Parathyroid adenoma (tissue), 2 donors: ENCODE measurements around the gene ZSCAN25.

Source experiments
- H2AFZ ChIP-seq: fragments of 300-600 bp; sonication (generic); one replicate; pipeline ENCODE4 v1.7.0; 2017; ENCODE audit warnings: antibody characterized with exemption, mild to moderate bottlenecking
- H3K27ac ChIP-seq: fragments of 300-600 bp; sonication (generic); one replicate; pipeline ENCODE4 v1.7.0; 2017
- H3K27me3 ChIP-seq: fragments of 300-600 bp; sonication (generic); one replicate; pipeline ENCODE4 v1.7.0; 2017; ENCODE audit warnings: low read length; ENCODE audit not compliant: control insufficient read depth, insufficient read depth
- H3K36me3 ChIP-seq: fragments of 300-600 bp; sonication (generic); one replicate; pipeline ENCODE4 v1.7.0; 2017; ENCODE audit warnings: low read length; ENCODE audit not compliant: control insufficient read depth, insufficient read depth
- H3K4me1 ChIP-seq: fragments of 300-600 bp; sonication (generic); one replicate; pipeline ENCODE4 v1.7.0; 2017; ENCODE audit warnings: control low read depth
- H3K4me2 ChIP-seq: fragments of 300-600 bp; sonication (generic); one replicate; pipeline ENCODE4 v1.7.0; 2017; ENCODE audit warnings: low read length
- H3K4me3 ChIP-seq: fragments of 300-600 bp; sonication (generic); one replicate; pipeline ENCODE4 v1.7.0; 2017; ENCODE audit warnings: low read depth, low read length
- H3K79me2 ChIP-seq: fragments of 300-600 bp; sonication (generic); one replicate; pipeline ENCODE4 v1.7.0; 2017; ENCODE audit warnings: control low read depth
- H3K9ac ChIP-seq: fragments of 300-600 bp; sonication (generic); one replicate; pipeline ENCODE4 v1.7.0; 2017; ENCODE audit warnings: mild to moderate bottlenecking
- H3K9me3 ChIP-seq: fragments of 300-600 bp; sonication (generic); one replicate; pipeline ENCODE4 v1.7.0; 2017; ENCODE audit warnings: low read length; ENCODE audit not compliant: control insufficient read depth
- TF ChIP-seq, protein P1 (sequence below): fragments of 300-600 bp; sonication (generic); IDR thresholded peaks from one replicate; pipeline ENCODE4 v1.7.0; 2017; ENCODE audit warnings: antibody characterized with exemption, mild to moderate bottlenecking
- donor health status: primary hyperparathyroidism.

ZSCAN25 gene

GRCh38 chr7:99623091-99623693, 6.4 kb downstream of the ZSCAN25 start:
- TF ChIP-seq, protein P1, sequence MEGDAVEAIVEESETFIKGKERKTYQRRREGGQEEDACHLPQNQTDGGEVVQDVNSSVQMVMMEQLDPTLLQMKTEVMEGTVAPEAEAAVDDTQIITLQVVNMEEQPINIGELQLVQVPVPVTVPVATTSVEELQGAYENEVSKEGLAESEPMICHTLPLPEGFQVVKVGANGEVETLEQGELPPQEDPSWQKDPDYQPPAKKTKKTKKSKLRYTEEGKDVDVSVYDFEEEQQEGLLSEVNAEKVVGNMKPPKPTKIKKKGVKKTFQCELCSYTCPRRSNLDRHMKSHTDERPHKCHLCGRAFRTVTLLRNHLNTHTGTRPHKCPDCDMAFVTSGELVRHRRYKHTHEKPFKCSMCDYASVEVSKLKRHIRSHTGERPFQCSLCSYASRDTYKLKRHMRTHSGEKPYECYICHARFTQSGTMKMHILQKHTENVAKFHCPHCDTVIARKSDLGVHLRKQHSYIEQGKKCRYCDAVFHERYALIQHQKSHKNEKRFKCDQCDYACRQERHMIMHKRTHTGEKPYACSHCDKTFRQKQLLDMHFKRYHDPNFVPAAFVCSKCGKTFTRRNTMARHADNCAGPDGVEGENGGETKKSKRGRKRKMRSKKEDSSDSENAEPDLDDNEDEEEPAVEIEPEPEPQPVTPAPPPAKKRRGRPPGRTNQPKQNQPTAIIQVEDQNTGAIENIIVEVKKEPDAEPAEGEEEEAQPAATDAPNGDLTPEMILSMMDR = no peak
- Histone ChIP-seq H3K4me2 (no peak overlapping the region), H2AFZ (no peak overlapping the region), H3K36me3 (no peaks in the 10 kb centered on the region), H3K79me2 (peaks cover 5% of the 10 kb centered on the region), H3K27ac (no peak overlapping the region), H3K4me3 (no peak overlapping the region), H3K9ac (no peak overlapping the region), H3K4me1 (no peaks in the 10 kb centered on the region), H3K27me3 (no peaks in the 10 kb centered on the region), H3K9me3 (no peaks in the 10 kb centered on the region)

- Histone ChIP-seq H3K9ac (no peak overlapping the region), H3K27ac (no peak overlapping the region), H3K4me2 (no peak overlapping the region), H2AFZ (no peak overlapping the region), H3K36me3 (no peaks in the 10 kb centered on the region), H3K4me3 (no peak overlapping the region), H3K4me1 (no peaks in the 10 kb centered on the region), H3K9me3 (no peaks in the 10 kb centered on the region), H3K27me3 (no peaks in the 10 kb centered on the region), H3K79me2 (peaks cover 5% of the 10 kb centered on the region)
- TF ChIP-seq, protein P1 = no peak
These were observed 7.1 kb downstream of the ZSCAN25 start for GRCh38 chr7:99623702-99624447.

DNA sequence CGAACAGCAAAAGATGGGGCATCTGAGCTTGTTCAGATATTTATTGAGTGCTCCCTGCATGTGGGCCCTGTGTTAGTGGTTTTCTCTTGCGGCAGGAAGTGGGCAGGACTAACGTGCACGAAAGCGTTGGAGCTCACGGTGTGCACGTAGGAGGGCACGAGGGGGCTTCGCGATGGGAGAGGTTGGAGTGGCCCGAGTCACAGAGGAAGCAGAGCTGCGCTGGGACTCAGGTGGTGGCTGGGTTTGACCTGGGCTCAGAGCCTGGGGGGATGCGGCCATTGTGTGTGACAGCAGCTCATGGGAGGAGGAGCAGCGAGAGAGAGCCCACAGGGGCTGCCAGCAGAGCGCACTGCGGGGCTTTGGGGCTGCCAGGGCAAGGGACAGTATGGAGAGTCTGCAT, 7.7 kb downstream of the ZSCAN25 start:
- Histone ChIP-seq H3K4me3 (no peak overlapping the region), H3K9me3 (no peaks in the 10 kb centered on the region), H3K79me2 (peaks cover 5% of the 10 kb centered on the region), H3K4me1 (no peaks in the 10 kb centered on the region), H3K9ac (no peak overlapping the region), H3K27ac (no peak overlapping the region), H3K36me3 (no peaks in the 10 kb centered on the region), H3K4me2 (no peak overlapping the region), H3K27me3 (no peaks in the 10 kb centered on the region), H2AFZ (no peak overlapping the region)
- TF ChIP-seq, protein P1 = no peak

DNA sequence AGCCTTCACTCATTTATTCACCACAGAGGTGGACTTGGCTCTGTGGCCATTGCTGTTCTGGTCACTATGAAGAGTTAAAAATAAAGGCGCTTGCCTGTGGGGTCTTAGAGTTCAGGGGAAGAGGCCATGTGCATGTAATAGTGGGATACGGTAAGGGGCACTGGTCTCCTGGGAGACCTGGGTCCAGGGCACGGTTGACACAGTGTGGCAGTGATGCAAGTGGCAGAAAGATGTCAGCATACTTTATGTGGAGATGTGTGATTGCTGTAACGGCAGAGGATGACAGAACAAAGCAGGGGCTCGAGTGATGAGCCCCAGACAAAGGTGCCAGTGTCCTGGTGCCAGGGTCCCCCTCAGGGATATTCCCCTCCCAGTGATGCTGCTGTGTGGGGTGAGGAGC, 8.6 kb downstream of the ZSCAN25 start:
- Histone ChIP-seq H3K4me2 (no peak overlapping the region), H3K4me3 (no peak overlapping the region), H3K79me2 (peaks cover 5% of the 10 kb centered on the region), H3K9ac (no peak overlapping the region), H3K4me1 (no peaks in the 10 kb centered on the region), H2AFZ (no peak overlapping the region), H3K9me3 (no peaks in the 10 kb centered on the region), H3K27me3 (no peaks in the 10 kb centered on the region), H3K27ac (no peak overlapping the region), H3K36me3 (no peaks in the 10 kb centered on the region)
- TF ChIP-seq, protein P1 = no peak

GRCh38 chr7:99625961-99626360, 9.2 kb downstream of the ZSCAN25 start:
- no peaks in the 10 kb centered on the region for H3K4me1 ChIP-seq
- peaks cover 3% of the 10 kb centered on the region for H3K79me2 ChIP-seq
- no peaks in the 10 kb centered on the region for H3K36me3 ChIP-seq
- H3K4me2 ChIP-seq = no peak overlapping the region
- H3K4me3 ChIP-seq = no peak overlapping the region
- H3K27me3 ChIP-seq = no peaks in the 10 kb centered on the region
- no peaks in the 10 kb centered on the region for H3K9me3 ChIP-seq
- no peak overlapping the region for H2AFZ ChIP-seq
- H3K27ac ChIP-seq = no peak overlapping the region
- TF ChIP-seq, protein P1 = no peak
- H3K9ac ChIP-seq = no peak overlapping the region
